H1 (cell line): ENCODE data around the gene RHOH. TPM values are rescaled to one million over a fixed set of nuclear protein-coding genes. Genes with fewer than 3 reads are reported as not detected.

Experiments
- CTCF ChIA-PET: fragments of 300-600 bp; sonication (Branson Sonifier 250); formaldehyde crosslinking; loops from one replicate; lab custom pipeline; 2021; ENCODE audit not compliant: partially characterized antibody; lab: Charles Lee
- POLR2A ChIA-PET: fragments of 300-600 bp; sonication (Branson Sonifier 250); formaldehyde crosslinking; loops from one replicate; lab custom pipeline; 2021; ENCODE audit warnings: inconsistent platforms; ENCODE audit not compliant: partially characterized antibody; lab: Charles Lee
- DNase-seq, 2 experiments: peaks; one replicate each; pipeline versions ENCODE4 v3.0.0 to v3.0.0-alpha.2; 2010 to 2022; ENCODE audit warnings: low spot score in 2 of 2, low read depth in 1 of 2, mixed read lengths in 1 of 2
- FAIRE-seq: peaks from 2 replicates; lab custom pipeline; 2011; peaks lifted over from hg19 to GRCh38; lab: Jason Lieb, UNC
- H2AFZ ChIP-seq: 2 replicates; pipeline ENCODE4 v1.8.1; 2012; ENCODE audit warnings: low read length, inconsistent platforms
- H2AK5ac ChIP-seq: 2 replicates; pipeline ENCODE4 v1.6.1; 2013; ENCODE audit warnings: low read depth, low read length
- H2BK120ac ChIP-seq: replicated peaks from 2 replicates; pipeline ENCODE3; 2013; ENCODE audit warnings: low read depth, low read length, inconsistent platforms
- H2BK12ac ChIP-seq: 2 replicates; pipeline ENCODE4 v1.6.1; 2013; ENCODE audit warnings: low read depth, low read length
- H2BK15ac ChIP-seq: 2 replicates; pipeline ENCODE4 v1.6.1; 2013; ENCODE audit warnings: low read length
- H2BK20ac ChIP-seq: 2 replicates; pipeline ENCODE4 v1.6.1; 2013; ENCODE audit warnings: low read length
- H2BK5ac ChIP-seq: 2 replicates; pipeline ENCODE4 v1.6.1; 2013; ENCODE audit warnings: low read depth, low read length
- H3K14ac ChIP-seq: 2 replicates; pipeline ENCODE4 v1.6.1; 2013; ENCODE audit warnings: inconsistent platforms; ENCODE audit not compliant: insufficient read length
- H3K18ac ChIP-seq: 2 replicates; pipeline ENCODE4 v1.6.1; 2013; ENCODE audit warnings: low read length; ENCODE audit errors: extremely low read depth
- H3K23ac ChIP-seq: 2 replicates; pipeline ENCODE4 v1.6.1; 2013; ENCODE audit warnings: inconsistent platforms; ENCODE audit not compliant: insufficient read length
- H3K23me2 ChIP-seq: 2 replicates; pipeline ENCODE4 v1.6.1; 2013; ENCODE audit warnings: low read depth, low read length
- H3K27ac ChIP-seq: 2 replicates; pipeline ENCODE4 v1.6.1; 2011; ENCODE audit warnings: low read depth, low read length, inconsistent platforms
- H3K27me3 ChIP-seq, 4 experiments: replicated peaks in 1 of 4; 1 replicate in 1 of 4; 2 replicates in 3 of 4; pipeline versions ENCODE4 v1.6.1 to v1.8.1; 2011 to 2013; ENCODE audit warnings: low read length in 3 of 4, mild to moderate bottlenecking in 3 of 4, inconsistent platforms in 2 of 4, mixed read lengths in 2 of 4, moderate library complexity in 1 of 4; ENCODE audit not compliant: control insufficient read depth in 3 of 4, insufficient read depth in 3 of 4; ENCODE audit errors: extremely low read depth in 1 of 4
- H3K36me3 ChIP-seq, 4 experiments: 2 replicates each; pipeline versions ENCODE4 v1.6.1 to v1.8.1; 2011 to 2013; ENCODE audit warnings: mild to moderate bottlenecking in 4 of 4, low read length in 3 of 4, moderate library complexity in 2 of 4, control low read depth in 1 of 4, inconsistent platforms in 1 of 4; ENCODE audit not compliant: insufficient read depth in 4 of 4, control insufficient read depth in 2 of 4
- H3K4ac ChIP-seq: replicated peaks from 2 replicates; pipeline ENCODE3; 2013; ENCODE audit warnings: low read length, low read depth, mixed read lengths, inconsistent platforms; ENCODE audit not compliant: insufficient read length
- H3K4me1 ChIP-seq, 4 experiments: replicated peaks in 1 of 4; 1 replicate in 1 of 4; 2 replicates in 3 of 4; pipeline versions ENCODE4 v1.6.1 to v1.8.1; 2011 to 2013; ENCODE audit warnings: low read length in 3 of 4, inconsistent platforms in 2 of 4, mixed read lengths in 1 of 4; ENCODE audit not compliant: insufficient read depth in 4 of 4, control insufficient read depth in 3 of 4
- H3K4me2 ChIP-seq, 2 experiments: 2 replicates each; pipeline versions ENCODE4 v1.6.1 to v1.8.1; 2011 to 2013; ENCODE audit warnings: low read depth in 2 of 2, low read length in 2 of 2, control low read depth in 1 of 2, inconsistent platforms in 1 of 2, mild to moderate bottlenecking in 1 of 2; ENCODE audit not compliant: insufficient read depth in 1 of 2
- H3K4me3 ChIP-seq, 4 experiments: fragments of 200-600, 300-600 bp in 1 of 4; sonication (generic), shearing (Covaris generic), sonication (Bioruptor Twin) in 1 of 4; 2 replicates each; pipeline versions ENCODE4 v1.5.1 to v1.8.1; 2011 to 2016; ENCODE audit warnings: low read length in 4 of 4, low read depth in 3 of 4, control low read depth in 2 of 4, inconsistent platforms in 2 of 4, mild to moderate bottlenecking in 2 of 4, mixed read lengths in 1 of 4, moderate library complexity in 1 of 4; ENCODE audit not compliant: insufficient read depth in 2 of 4; ENCODE audit errors: extremely low read depth in 1 of 4
- H3K56ac ChIP-seq: replicated peaks from 2 replicates; pipeline ENCODE3; 2013; ENCODE audit warnings: low read depth, mild to moderate bottlenecking, mixed read lengths, low read length, inconsistent platforms; ENCODE audit not compliant: insufficient read length
- H3K79me1 ChIP-seq: 2 replicates; pipeline ENCODE4 v1.6.1; 2013; ENCODE audit warnings: low read depth, low read length, control low read depth
- H3K79me2 ChIP-seq, 2 experiments: 2 replicates each; pipeline versions ENCODE4 v1.6.1 to v1.8.1; 2012 to 2013; ENCODE audit warnings: low read length in 2 of 2, mild to moderate bottlenecking in 2 of 2, inconsistent platforms in 1 of 2; ENCODE audit not compliant: insufficient read depth in 2 of 2, control insufficient read depth in 1 of 2
- H3K9ac ChIP-seq, 4 experiments: replicated peaks in 1 of 4; 1 replicate in 1 of 4; 2 replicates in 3 of 4; pipeline versions ENCODE4 v1.6.1 to v1.8.1; 2011 to 2013; ENCODE audit warnings: low read depth in 3 of 4, low read length in 3 of 4, control low read depth in 2 of 4, mild to moderate bottlenecking in 2 of 4, moderate library complexity in 2 of 4, inconsistent platforms in 1 of 4; ENCODE audit errors: extremely low read depth in 1 of 4
- H3K9me3 ChIP-seq, 2 experiments: 2 replicates each; pipeline versions ENCODE4 v1.6.1 to v1.8.1; 2012 to 2013; ENCODE audit warnings: mild to moderate bottlenecking in 2 of 2, moderate library complexity in 2 of 2, control low read depth in 1 of 2, inconsistent platforms in 1 of 2, low read depth in 1 of 2, low read length in 1 of 2, mixed read lengths in 1 of 2; ENCODE audit not compliant: insufficient read depth in 2 of 2
- H4K20me1 ChIP-seq, 2 experiments: replicated peaks in 1 of 2; 2 replicates each; pipeline versions ENCODE3 to v1.8.1; 2011 to 2013; ENCODE audit warnings: inconsistent platforms in 2 of 2, low read length in 2 of 2, mild to moderate bottlenecking in 1 of 2; ENCODE audit not compliant: insufficient read depth in 2 of 2, control insufficient read depth in 1 of 2
- H4K5ac ChIP-seq: 2 replicates; pipeline ENCODE4 v1.6.1; 2013; ENCODE audit warnings: low read length, low read depth, mixed read lengths, inconsistent platforms; ENCODE audit not compliant: insufficient read length
- H4K8ac ChIP-seq: 2 replicates; pipeline ENCODE4 v1.8.0; 2013; ENCODE audit warnings: mild to moderate bottlenecking, moderate library complexity, low read length, inconsistent platforms; ENCODE audit not compliant: insufficient read depth; ENCODE audit errors: extremely low read depth
- H4K91ac ChIP-seq: replicated peaks from 2 replicates; pipeline ENCODE3; 2013; ENCODE audit warnings: low read length, mixed read lengths, inconsistent platforms; ENCODE audit not compliant: insufficient read length
- BACH1 ChIP-seq: IDR thresholded peaks from 2 replicates; pipeline ENCODE4 v1.6.1; 2012; ENCODE audit warnings: low read length, improper control_type of control experiment
- KDM1A ChIP-seq: fragments of 200-600, 300-600 bp; sonication (generic); IDR thresholded peaks from 2 replicates; pipeline ENCODE4 v1.7.1; 2016; ENCODE audit warnings: mild to moderate bottlenecking, low read length, borderline replicate concordance
- WGBS, 2 experiments: shearing (Covaris generic) in 1 of 2; methylation state at CpG; one replicate each; pipeline versions ENCODE4 v1.1.6 to v1.1.7; 2013 to 2015; ENCODE audit warnings: low lambda C conversion rate in 2 of 2, mixed read lengths in 2 of 2, inconsistent platforms in 1 of 2, low coverage in 1 of 2, missing lambda C conversion rate in 1 of 2; ENCODE audit not compliant: insufficient replicate concordance in 2 of 2, insufficient coverage in 1 of 2, insufficient read length in 1 of 2; ENCODE audit errors: extremely low coverage in 1 of 2, missing lambda C conversion rate in 1 of 2; 5-methylcytosine and 5-hydroxymethylcytosine counted together
- polyA plus RNA-seq, 7 experiments: library from polyadenylated mRNA; depleted of rRNA in 3 of 7; stranded (reverse) in 5 of 7; unstranded in 2 of 7; fragments of >200 nt in 5 of 7; fragments of 200-250 nt in 2 of 7; gene quantifications; 1 replicate in 5 of 7; 2 replicates in 1 of 7; 4 replicates in 1 of 7; pipeline versions ENCODE4 v1.2.1 to v1.2.3, GENCODE V29; 2011 to 2013; ENCODE audit warnings: missing spikeins in 2 of 7, mixed read lengths in 2 of 7
- total RNA-seq: library from RNA; stranded (reverse); fragmentation: NEBNext Ultra II Directional; extraction: Animal tissue kit (Norgen Biotek cat#: 25700); gene quantifications from 2 replicates; pipeline ENCODE4 v1.2.1, GENCODE V29; 2021

Gene RHOH
- total and polyA plus RNA-seq, 2 of the 8 experiments (the other 6 are each of a cell fraction or from before 2014, with no cell fraction given), result 5.9 to 6.9 TPM

DNA sequence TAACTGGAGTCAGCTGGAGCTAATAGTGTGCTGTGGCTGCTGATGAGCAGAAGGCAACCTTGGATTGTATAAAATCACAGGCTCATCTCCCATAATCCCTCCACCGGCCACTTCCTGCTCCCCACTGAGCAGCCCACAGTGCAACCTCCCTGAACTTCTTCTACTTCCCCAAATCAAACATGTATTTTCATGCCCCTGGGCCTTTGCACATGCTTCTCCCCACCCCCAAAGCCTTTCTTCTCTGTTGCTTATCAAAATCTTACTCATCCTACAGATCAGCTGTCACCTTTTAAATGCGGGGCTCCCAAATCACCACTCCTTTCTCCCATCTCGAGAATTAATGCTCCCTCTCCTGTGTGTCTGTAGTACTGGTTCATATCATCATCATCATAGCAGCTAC is 35.8 kb downstream of the RHOH start:
- no peak overlapping the region for H3K9ac ChIP-seq
- H2BK15ac ChIP-seq, result no peak overlapping the region
- H3K36me3 ChIP-seq, result peaks cover 0 to 3% (median 0%) of the 10 kb centered on the region in 4 experiments; a peak in 1 of 8 replicates
- H3K27me3 ChIP-seq, result no peaks in the 10 kb centered on the region
- 0 out of 2 replicates have a peak, but pooled peaks have one; percentile 16 for TF ChIP-seq KDM1A
- TF ChIP-seq BACH1, result no peak
- H3K79me1 ChIP-seq, result no peaks in the 10 kb centered on the region; the same call in none of the 2 replicates
- H3K27ac ChIP-seq, result no peak overlapping the region
- H4K20me1 ChIP-seq, result no peaks in the 10 kb centered on the region
- H4K8ac ChIP-seq, result no peak overlapping the region
- CTCF ChIA-PET, result interaction anchor here (1.0 to 4.5 kb wide), 5 partner anchors 17 to 318 kb away, joined by 3 to 20 read pairs (median 8); no protein-coding TSS in a partner anchor
- H3K56ac ChIP-seq, result no peak overlapping the region
- POLR2A ChIA-PET, result interaction anchor here (1.2 kb wide), 1 partner anchor 22 kb away, joined by 3 read pairs; no protein-coding TSS in a partner anchor
- H2AK5ac ChIP-seq, result no peak overlapping the region
- no peak overlapping the region for H2BK20ac ChIP-seq
- peaks cover 0 to 3% (median 2%) of the 10 kb centered on the region in 4 experiments; a peak in 2 of 7 replicates for H3K4me1 ChIP-seq
- H2BK12ac ChIP-seq, result no peak overlapping the region
- DNase-seq (no peak), FAIRE-seq (no peak)
- no peak overlapping the region for H4K91ac ChIP-seq
- H3K23me2 ChIP-seq, result no peaks in the 10 kb centered on the region
- WGBS, 2 experiments, result 92% methylated on average over 3 of the region's 3 CpGs; no CpG with 5 or more reads in 1 of the 2 experiments
- H3K23ac ChIP-seq, result no peak overlapping the region
- H2BK120ac ChIP-seq, result no peak overlapping the region
- no peaks in the 10 kb centered on the region for H3K79me2 ChIP-seq
- no peaks in the 10 kb centered on the region for H3K9me3 ChIP-seq
- no peak overlapping the region for H3K4me2 ChIP-seq
- H3K4me3 ChIP-seq, result no peak overlapping the region
- no peak overlapping the region for H4K5ac ChIP-seq
- H2AFZ ChIP-seq, result no peak overlapping the region
- no peak overlapping the region for H3K4ac ChIP-seq
- H3K18ac ChIP-seq, result no peak overlapping the region
- no peak overlapping the region for H3K14ac ChIP-seq
- H2BK5ac ChIP-seq, result no peak overlapping the region
